Activated CD4-positive, alpha-beta T cell treated with anti-CD3 and anti-CD28 coated beads, Interleukin-2, amount 50 U/mL, for 16 hours (primary cell): ENCODE measurements around the gene ADAMTS10.
"Not testable (repeated sequence)": the region's sequence is repeated elsewhere in the genome, so short reads cannot be mapped to it uniquely, and the experiment has no call there.

ENCODE experiments used
- DNase-seq: peaks from one replicate; pipeline ENCODE4 v3.0.0-alpha.2; 2020

Gene ADAMTS10

GRCh38 chr19:8592231-8593009, 18.1 kb downstream of the ADAMTS10 start:
- DNase-seq = peak; percentile 70

GRCh38 chr19:8589177-8589714, 21.3 kb downstream of the ADAMTS10 start:
- DNase-seq = no peak

GRCh38 chr19:8585894-8586750, 24.4 kb downstream of the ADAMTS10 start:
- DNase-seq = peak; percentile 65

GRCh38 chr19:8584965-8585893, 25.3 kb downstream of the ADAMTS10 start:
- no peak for DNase-seq

- DNase-seq = peak; percentile 85
Observed at GRCh38 chr19:8580710-8581281, 29.7 kb downstream of the ADAMTS10 start.

GRCh38 chr19:8578642-8579265, 31.8 kb downstream of the ADAMTS10 start:
- DNase-seq = peak; percentile 83

- DNase-seq = no peak
Observed at GRCh38 chr19:8577741-8578140, 32.8 kb downstream of the ADAMTS10 start.

GRCh38 chr19:8577247-8577646, 33.3 kb downstream of the ADAMTS10 start, which contains the start of gene MYO1F:
Gene MYO1F (minus strand): TSS chr19:8577442. CDS start chr19:8577309, 133 bp downstream.
- no peak for DNase-seq

- DNase-seq = peak; percentile 39
Observed at GRCh38 chr19:8576273-8576993, 34.1 kb downstream of the ADAMTS10 start.

- peak; percentile 73 for DNase-seq
Observed at GRCh38 chr19:8575467-8575997, 35.0 kb downstream of the ADAMTS10 start.

- DNase-seq = not testable (repeated sequence)
Observed at GRCh38 chr19:8574619-8574922, 35.9 kb downstream of the ADAMTS10 start.

- DNase-seq = no peak
Observed at GRCh38 chr19:8573316-8573715, 37.2 kb downstream of the ADAMTS10 start.

- DNase-seq = peak; percentile 82
Observed at GRCh38 chr19:8571006-8571411, 39.5 kb downstream of the ADAMTS10 start.

- DNase-seq = peak; percentile 95
Observed at GRCh38 chr19:8569066-8569771, 41.3 kb downstream of the ADAMTS10 start.

- DNase-seq = no peak
Observed at GRCh38 chr19:8567522-8568172, 42.9 kb downstream of the ADAMTS10 start.

GRCh38 chr19:8566855-8567254, 43.7 kb downstream of the ADAMTS10 start:
- DNase-seq = no peak

- not testable (repeated sequence) for DNase-seq
Observed at GRCh38 chr19:8564866-8565265, 45.6 kb downstream of the ADAMTS10 start.

GRCh38 chr19:8561075-8561764, 49.3 kb downstream of the ADAMTS10 start:
- DNase-seq = no peak

GRCh38 chr19:8558325-8558724, 52.2 kb downstream of the ADAMTS10 start:
- DNase-seq = no peak
